Measurements from ENCODE around the gene AOPEP.

AOPEP gene

GRCh38 chr9:94800424-94801117, 74.1 kb downstream of the AOPEP start:
- no peaks in the 10 kb centered on the region for H3K27me3 ChIP-seq (ENCODE audit: insufficient read depth, low read length)
- H3K4me2 ChIP-seq (ENCODE audit: low read length), result no peak overlapping the region
- TF ChIP-seq CTCF (IDR thresholded peaks at IDR 0.05; ENCODE audit: low read length) (no peak), EZH2 (IDR thresholded peaks at IDR 0.05; ENCODE audit: borderline replicate concordance, low read length) (no peak)
- H4K20me1 ChIP-seq (ENCODE audit: insufficient read depth, low read length), result no peaks in the 10 kb centered on the region
- H3F3A ChIP-seq (ENCODE audit: insufficient read depth, low read length), result no peaks in the 10 kb centered on the region
- H2AFZ ChIP-seq (ENCODE audit: low read length), result no peak overlapping the region
- no peak overlapping the region for H3K4me3 ChIP-seq (ENCODE audit: low read depth, low read length, poor library complexity, severe bottlenecking)
- H3K4me1 ChIP-seq (ENCODE audit: insufficient read depth, low read length, severe bottlenecking), result peaks cover 100% of the 10 kb centered on the region
- H3K79me2 ChIP-seq (ENCODE audit: insufficient read depth, low read length), result no peaks in the 10 kb centered on the region
- H3K9me2 ChIP-seq (ENCODE audit: low read depth, low read length), result no peaks in the 10 kb centered on the region
- peak overlapping the region; percentile 64; the same call in 1 of the 2 replicates for H3K9ac ChIP-seq (ENCODE audit: low read length)
- no peaks in the 10 kb centered on the region for H3K9me3 ChIP-seq (ENCODE audit: low read length)
- H3K27ac ChIP-seq (ENCODE audit: low read depth, low read length, poor library complexity, severe bottlenecking), result peak overlapping the region; percentile 99
- H3K36me3 ChIP-seq (ENCODE audit: insufficient read depth, low read length), result peaks cover 9% of the 10 kb centered on the region; the same call in 1 of the 2 replicates

DNA sequence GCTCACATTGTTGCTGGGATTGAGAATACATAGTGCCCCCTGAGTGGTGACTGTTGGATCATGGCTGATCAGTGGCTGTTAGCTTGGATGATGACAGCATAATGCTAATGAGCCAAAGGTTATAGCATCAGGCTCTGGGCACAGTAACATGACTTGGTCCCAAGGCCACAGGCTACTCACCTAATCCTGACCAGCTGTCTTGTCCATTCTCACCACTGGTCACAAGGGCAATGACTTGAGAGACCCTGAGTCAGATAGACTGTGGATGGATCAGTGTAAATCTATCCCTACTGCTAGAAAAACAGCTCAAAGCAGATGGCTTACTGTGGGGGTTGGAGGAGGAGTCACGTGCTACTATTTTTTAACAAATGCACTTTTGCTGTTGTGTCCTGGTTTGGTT, 74.7 kb downstream of the AOPEP start:
- Histone ChIP-seq H3K9ac (ENCODE audit: low read length) (peak overlapping the region; percentile 64; the same call in 1 of the 2 replicates), H3K4me2 (ENCODE audit: low read length) (peak overlapping the region; percentile 16; the same call in 1 of the 2 replicates), H3K9me3 (ENCODE audit: low read length) (no peaks in the 10 kb centered on the region), H3F3A (ENCODE audit: insufficient read depth, low read length) (no peaks in the 10 kb centered on the region), H3K9me2 (ENCODE audit: low read depth, low read length) (no peaks in the 10 kb centered on the region), H3K27ac (ENCODE audit: low read depth, low read length, poor library complexity, severe bottlenecking) (peak overlapping the region; percentile 99), H3K27me3 (ENCODE audit: insufficient read depth, low read length) (no peaks in the 10 kb centered on the region), H3K4me3 (ENCODE audit: low read depth, low read length, poor library complexity, severe bottlenecking) (no peak overlapping the region), H3K4me1 (ENCODE audit: insufficient read depth, low read length, severe bottlenecking) (peaks cover 100% of the 10 kb centered on the region), H3K79me2 (ENCODE audit: insufficient read depth, low read length) (no peaks in the 10 kb centered on the region), H2AFZ (ENCODE audit: low read length) (no peak overlapping the region), H3K36me3 (ENCODE audit: insufficient read depth, low read length) (peaks cover 9% of the 10 kb centered on the region; the same call in 1 of the 2 replicates), H4K20me1 (ENCODE audit: insufficient read depth, low read length) (no peaks in the 10 kb centered on the region)
- TF ChIP-seq EZH2 (IDR thresholded peaks at IDR 0.05; ENCODE audit: borderline replicate concordance, low read length), result no peak
- TF ChIP-seq CTCF (IDR thresholded peaks at IDR 0.05; ENCODE audit: low read length), result no peak

DNA sequence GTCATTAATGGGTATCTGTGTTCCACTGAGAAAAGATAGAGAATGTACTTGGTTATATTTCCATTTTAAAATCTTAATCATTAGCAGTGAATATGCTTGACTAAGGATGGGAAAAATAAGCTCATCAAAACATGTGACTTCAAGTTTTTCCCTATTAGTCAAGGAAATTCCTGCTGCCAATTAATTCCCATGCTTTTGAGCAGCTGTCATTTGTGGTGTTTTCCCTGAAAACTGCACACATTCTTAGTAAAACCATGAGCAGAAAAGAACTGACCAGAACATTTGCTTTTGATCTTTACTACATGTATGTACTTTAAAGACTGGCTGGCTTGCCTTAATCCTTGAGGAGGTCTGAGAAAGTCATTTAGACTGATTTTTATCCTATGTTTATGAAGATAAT, 75.2 kb downstream of the AOPEP start:
- no peak overlapping the region for H3K4me3 ChIP-seq (ENCODE audit: low read depth, low read length, poor library complexity, severe bottlenecking)
- H4K20me1 ChIP-seq (ENCODE audit: insufficient read depth, low read length), result no peaks in the 10 kb centered on the region
- no peaks in the 10 kb centered on the region for H3F3A ChIP-seq (ENCODE audit: insufficient read depth, low read length)
- no peak for TF ChIP-seq EZH2 (IDR thresholded peaks at IDR 0.05; ENCODE audit: borderline replicate concordance, low read length)
- no peak for TF ChIP-seq CTCF (IDR thresholded peaks at IDR 0.05; ENCODE audit: low read length)
- H3K27me3 ChIP-seq (ENCODE audit: insufficient read depth, low read length), result no peaks in the 10 kb centered on the region
- no peaks in the 10 kb centered on the region for H3K9me2 ChIP-seq (ENCODE audit: low read depth, low read length)
- H3K9me3 ChIP-seq (ENCODE audit: low read length), result no peaks in the 10 kb centered on the region
- H2AFZ ChIP-seq (ENCODE audit: low read length), result no peak overlapping the region
- H3K9ac ChIP-seq (ENCODE audit: low read length), result peak overlapping the region; percentile 64
- H3K4me2 ChIP-seq (ENCODE audit: low read length), result peak overlapping the region; percentile 16; the same call in 1 of the 2 replicates
- H3K79me2 ChIP-seq (ENCODE audit: insufficient read depth, low read length), result no peaks in the 10 kb centered on the region
- H3K36me3 ChIP-seq (ENCODE audit: insufficient read depth, low read length), result peaks cover 9% of the 10 kb centered on the region; the same call in 1 of the 2 replicates
- H3K27ac ChIP-seq (ENCODE audit: low read depth, low read length, poor library complexity, severe bottlenecking), result peak overlapping the region; percentile 99
- H3K4me1 ChIP-seq (ENCODE audit: insufficient read depth, low read length, severe bottlenecking), result peaks cover 100% of the 10 kb centered on the region

All from OCI-LY1 (cell line).